GM23248 (cell line): Measurements from ENCODE around the gene ITPRID2. TPM values are rescaled to one million over a fixed set of nuclear protein-coding genes. Genes with fewer than 3 reads are reported as not detected.
A peak's percentile ranks its signal among the peaks of the same experiment; 100 is the strongest.

ENCODE experiments used
- DNase-seq: peaks from one replicate; pipeline ENCODE4 v3.0.0-alpha.2; 2015
- H2AFZ ChIP-seq: fragments of 200-600 bp; sonication (generic); 2 replicates; pipeline ENCODE4 v1.6.1; 2016; ENCODE audit warnings: antibody characterized with exemption
- H3F3A ChIP-seq: fragments of 200-600 bp; sonication (generic); 2 replicates; pipeline ENCODE4 v1.6.1; 2016; ENCODE audit warnings: mild to moderate bottlenecking, antibody characterized with exemption, mixed run types; ENCODE audit not compliant: insufficient read depth
- H3K27ac ChIP-seq: fragments of 200-600 bp; sonication (generic); 2 replicates; pipeline ENCODE4 v1.5.1; 2016; ENCODE audit warnings: mild to moderate bottlenecking
- H3K27me3 ChIP-seq: fragments of 200-600 bp; sonication (generic); replicated peaks from 2 replicates; pipeline ENCODE4 v1.6.1; 2016; ENCODE audit warnings: mild to moderate bottlenecking; ENCODE audit not compliant: insufficient read depth
- H3K36me3 ChIP-seq: fragments of 200-600 bp; sonication (generic); 2 replicates; pipeline ENCODE4 v1.6.1; 2016; ENCODE audit warnings: low read depth, mild to moderate bottlenecking
- H3K4me1 ChIP-seq: fragments of 200-600 bp; sonication (generic); 2 replicates; pipeline ENCODE4 v1.6.1; 2016; ENCODE audit warnings: mild to moderate bottlenecking; ENCODE audit not compliant: insufficient read depth
- H3K4me2 ChIP-seq: fragments of 200-600 bp; sonication (generic); one replicate; pipeline ENCODE4 v1.6.1; 2016; ENCODE audit warnings: mild to moderate bottlenecking; ENCODE audit not compliant: unreplicated experiment
- H3K4me3 ChIP-seq: fragments of 200-600 bp; sonication (generic); 2 replicates; pipeline ENCODE4 v1.5.1; 2016; ENCODE audit warnings: mild to moderate bottlenecking
- H3K79me2 ChIP-seq: fragments of 200-600 bp; sonication (generic); 2 replicates; pipeline ENCODE4 v1.6.1; 2016; ENCODE audit warnings: mild to moderate bottlenecking; ENCODE audit not compliant: insufficient read depth
- H3K9ac ChIP-seq: fragments of 200-600 bp; sonication (generic); 2 replicates; pipeline ENCODE4 v1.6.1; 2016; ENCODE audit warnings: mild to moderate bottlenecking
- H3K9me2 ChIP-seq: fragments of 200-600 bp; sonication (generic); 2 replicates; pipeline ENCODE4 v1.6.1; 2016; ENCODE audit warnings: mixed run types, mild to moderate bottlenecking, moderate library complexity; ENCODE audit not compliant: insufficient read depth
- H3K9me3 ChIP-seq: fragments of 200-600 bp; sonication (generic); one replicate; pipeline ENCODE4 v1.6.1; 2017; ENCODE audit warnings: low read depth
- H4K20me1 ChIP-seq: fragments of 200-600 bp; sonication (generic); 2 replicates; pipeline ENCODE4 v1.6.0; 2016; ENCODE audit not compliant: insufficient read depth
- EZH2 ChIP-seq: fragments of 200-600 bp; sonication (generic); IDR thresholded peaks from 2 replicates; pipeline ENCODE4 v1.6.1; 2018; ENCODE audit warnings: antibody characterized with exemption, mild to moderate bottlenecking; ENCODE audit not compliant: insufficient read depth, poor library complexity, severe bottlenecking
- EZH2phosphoT487 ChIP-seq: fragments of 200-600 bp; sonication (generic); IDR thresholded peaks from 2 replicates; pipeline ENCODE4 v1.6.1; 2018; ENCODE audit warnings: antibody characterized with exemption, moderate library complexity, mild to moderate bottlenecking, low read depth; ENCODE audit not compliant: insufficient read depth
- WGBS, 2 experiments: methylation state at CpG; one replicate each; pipeline ENCODE4 v1.1.6; 2015 to 2017; ENCODE audit warnings: low lambda C conversion rate in 2 of 2, low coverage in 1 of 2; ENCODE audit errors: missing lambda C conversion rate in 2 of 2; 5-methylcytosine and 5-hydroxymethylcytosine counted together
- in situ Hi-C: fragments of 300-500 bp; cut with MboI; formaldehyde crosslinking; loops from 2 replicates; pipeline ENCODE4 v1.15.0; 2020
- polyA plus RNA-seq: library from polyadenylated mRNA; unstranded; fragments of >200 nt; fragmentation: Nextera tagmentation; extraction: Ambion mirVana; gene quantifications from 2 replicates; pipeline ENCODE4 v1.2.1, GENCODE V29; 2016
- total RNA-seq: library from RNA; depleted of rRNA; stranded (reverse); fragments of >200 nt; shearing (Covaris generic); gene quantifications from 2 replicates; pipeline ENCODE4 v1.2.3, GENCODE V29; 2014

ITPRID2 gene
- total and polyA plus RNA-seq, 2 experiments from 2014 or later: 26.4 to 52.7 TPM

GRCh38 chr2:181949047-181949446 lies 57.5 kb downstream of the ITPRID2 start:
- Histone ChIP-seq H3K9ac (no peak overlapping the region), H3F3A (peaks cover 20% of the 10 kb centered on the region; the same call in 1 of the 2 replicates), H3K9me2 (no peaks in the 10 kb centered on the region), H3K27ac (no peak overlapping the region), H3K27me3 (no peaks in the 10 kb centered on the region), H4K20me1 (no peaks in the 10 kb centered on the region), H2AFZ (no peak overlapping the region), H3K4me2 (peak overlapping the region; percentile 20), H3K9me3 (no peaks in the 10 kb centered on the region), H3K79me2 (no peaks in the 10 kb centered on the region), H3K4me1 (peaks cover 25% of the 10 kb centered on the region), H3K4me3 (no peak overlapping the region), H3K36me3 (no peaks in the 10 kb centered on the region)
- in situ Hi-C loops: loop anchor here (25.0 kb wide), 1 partner anchor 713 kb away; no protein-coding TSS in a partner anchor
- no peak for TF ChIP-seq EZH2phosphoT487
- TF ChIP-seq EZH2: no peak
- DNase-seq: peak; percentile 38

- no peak for DNase-seq
- no peaks in the 10 kb centered on the region for H4K20me1 ChIP-seq
- H3K9me2 ChIP-seq: no peaks in the 10 kb centered on the region
- peaks cover 38% of the 10 kb centered on the region for H3K4me1 ChIP-seq
- H3K9me3 ChIP-seq: no peaks in the 10 kb centered on the region
- no peaks in the 10 kb centered on the region for H3K79me2 ChIP-seq
- H3F3A ChIP-seq: peaks cover 23% of the 10 kb centered on the region; the same call in 1 of the 2 replicates
- H3K4me3 ChIP-seq: no peak overlapping the region
- H3K27me3 ChIP-seq: no peaks in the 10 kb centered on the region
- no peak overlapping the region for H3K27ac ChIP-seq
- H3K4me2 ChIP-seq: no peak overlapping the region
- H3K9ac ChIP-seq: no peak overlapping the region
- in situ Hi-C loops: no loop called here
- WGBS, 2 experiments: 100% methylated on average over 1 of the region's 1 CpG
- H2AFZ ChIP-seq: no peak overlapping the region
- no peaks in the 10 kb centered on the region for H3K36me3 ChIP-seq
- TF ChIP-seq EZH2 (no peak), EZH2phosphoT487 (no peak)
These were observed 61.1 kb downstream of the ITPRID2 start for GRCh38 chr2:181952404-181953226.

GRCh38 chr2:181953881-181954537 lies 62.5 kb downstream of the ITPRID2 start:
- 2 to 5% methylated on average over 12 to 19 of the region's 19 CpGs for WGBS, 2 experiments
- peak; percentile 51 for DNase-seq
- Histone ChIP-seq H3K79me2 (no peaks in the 10 kb centered on the region), H3K4me3 (peak overlapping the region; percentile 65), H3K9me2 (no peaks in the 10 kb centered on the region), H3K36me3 (no peaks in the 10 kb centered on the region), H4K20me1 (no peaks in the 10 kb centered on the region), H3K9me3 (no peaks in the 10 kb centered on the region), H3K4me1 (peaks cover 25% of the 10 kb centered on the region), H3K27ac (no peak overlapping the region), H2AFZ (peak overlapping the region; percentile 73), H3F3A (peaks cover 18% of the 10 kb centered on the region; the same call in 1 of the 2 replicates), H3K4me2 (peak overlapping the region; percentile 63), H3K27me3 (no peaks in the 10 kb centered on the region), H3K9ac (no peak overlapping the region)
- in situ Hi-C loops: no loop called here
- TF ChIP-seq EZH2phosphoT487: no peak
- TF ChIP-seq EZH2: no peak

GRCh38 chr2:181954538-181954883 lies 63.0 kb downstream of the ITPRID2 start:
- WGBS, 2 experiments: 3 to 5% methylated on average over 4 of the region's 4 CpGs
- H3K79me2 ChIP-seq: no peaks in the 10 kb centered on the region
- H3K9ac ChIP-seq: no peak overlapping the region
- H3F3A ChIP-seq: peaks cover 16% of the 10 kb centered on the region; the same call in 1 of the 2 replicates
- peak; percentile 24 for DNase-seq
- no peaks in the 10 kb centered on the region for H3K36me3 ChIP-seq
- TF ChIP-seq EZH2phosphoT487 (no peak), EZH2 (no peak)
- no peak overlapping the region for H3K27ac ChIP-seq
- H3K27me3 ChIP-seq: no peaks in the 10 kb centered on the region
- H3K4me2 ChIP-seq: peak overlapping the region; percentile 63
- H3K4me1 ChIP-seq: peaks cover 20% of the 10 kb centered on the region
- H3K9me3 ChIP-seq: no peaks in the 10 kb centered on the region
- in situ Hi-C loops: no loop called here
- peak overlapping the region; percentile 73 for H2AFZ ChIP-seq
- no peaks in the 10 kb centered on the region for H4K20me1 ChIP-seq
- H3K4me3 ChIP-seq: peak overlapping the region; percentile 65
- H3K9me2 ChIP-seq: no peaks in the 10 kb centered on the region
